K562 (cell line): Measurements from ENCODE around the gene CYSRT1. TPM values are rescaled to one million over a fixed set of nuclear protein-coding genes. Genes with fewer than 3 reads are reported as not detected.

ENCODE experiments used
- ADNP ChIP-seq: fragments of 200-800 bp; sonication (Bioruptor generic); IDR thresholded peaks from 2 replicates; pipeline ENCODE4 v1.6.1; 2016; ENCODE audit warnings: missing genetic modification characterization, missing compliant biosample characterization
- ATF1 ChIP-seq, 2 experiments: fragments of 450-650 bp in 1 of 2; IDR thresholded peaks; 2 replicates each; pipeline ENCODE4 v1.6.1; 2016; ENCODE audit warnings: missing compliant biosample characterization in 1 of 2, missing genetic modification characterization in 1 of 2
- BCL6 ChIP-seq: fragments of 250-450 bp; sonication (Bioruptor Pico); IDR thresholded peaks from 2 replicates; pipeline ENCODE4 v1.4.0; 2020
- BRD4 ChIP-seq: fragments of 200-600 bp; sonication (generic); IDR thresholded peaks from 2 replicates; pipeline ENCODE4 v1.6.1; 2017; ENCODE audit warnings: inconsistent platforms
- CREBBP ChIP-seq: IDR thresholded peaks from one replicate; pipeline ENCODE4 v1.6.1; 2012; ENCODE audit warnings: low read depth, mild to moderate bottlenecking, control low read depth, inconsistent platforms, low read length
- DIDO1 ChIP-seq: fragments of 450-650 bp; IDR thresholded peaks from 2 replicates; pipeline ENCODE4 v1.6.1; 2016; ENCODE audit warnings: low read depth, missing biosample characterization, missing genetic modification characterization
- EP300 ChIP-seq: IDR thresholded peaks from 2 replicates; pipeline ENCODE4 v1.6.1; 2012; ENCODE audit warnings: low read length, improper control_type of control experiment
- HNRNPK ChIP-seq: fragments of 200-400 bp; formaldehyde crosslinking; IDR thresholded peaks from one replicate; pipeline ENCODE4 v1.6.1; 2018; ENCODE audit warnings: mild to moderate bottlenecking, low read depth, low read length; ENCODE audit not compliant: poor library complexity, severe bottlenecking
- POLR3G ChIP-seq: IDR thresholded peaks from 2 replicates; pipeline ENCODE4 v1.6.1; 2011; ENCODE audit not compliant: insufficient read length, insufficient replicate concordance; ENCODE audit errors: extremely low read depth
- PTRF ChIP-seq: fragments of 450-650 bp; IDR thresholded peaks from 2 replicates; pipeline ENCODE4 v1.6.1; 2016; ENCODE audit warnings: mild to moderate bottlenecking, missing genetic modification characterization, missing compliant biosample characterization
- PTTG1 ChIP-seq: fragments of 450-650 bp; IDR thresholded peaks from 2 replicates; pipeline ENCODE4 v1.6.1; 2016; ENCODE audit warnings: low read depth, mild to moderate bottlenecking, missing genetic modification characterization, missing compliant biosample characterization
- RFX5 ChIP-seq: IDR thresholded peaks from 2 replicates; pipeline ENCODE4 v1.6.1; 2011; ENCODE audit warnings: low read depth, mild to moderate bottlenecking, improper control_type of control experiment, low read length
- RHOXF2B ChIP-seq: fragments of 250-450 bp; sonication (Bioruptor Pico); conservative IDR thresholded peaks from 2 replicates; pipeline ENCODE4 v1.5.1; 2021
- SIN3A ChIP-seq, 2 experiments: fragments of 150-350 bp in 1 of 2; IDR thresholded peaks; 2 replicates each; pipeline ENCODE4 v1.6.1; 2011 to 2016; ENCODE audit warnings: borderline replicate concordance in 2 of 2, low read depth in 2 of 2, low read length in 2 of 2, mild to moderate bottlenecking in 2 of 2, moderate library complexity in 2 of 2; ENCODE audit not compliant: control insufficient read depth in 1 of 2
- SMAD4 ChIP-seq: fragments of 250-450 bp; sonication (Bioruptor Pico); conservative IDR thresholded peaks from 2 replicates; pipeline ENCODE4 v1.8.0; 2021; ENCODE audit warnings: inconsistent platforms, mild to moderate bottlenecking, moderate library complexity
- XRCC4 ChIP-seq: IDR thresholded peaks from one replicate; pipeline ENCODE4 v1.6.1; 2011; ENCODE audit not compliant: insufficient read depth, insufficient read length; ENCODE audit errors: extremely low read depth
- ZNF253 ChIP-seq: fragments of 250-450 bp; sonication (Bioruptor Pico); conservative IDR thresholded peaks from 2 replicates; pipeline ENCODE4 v1.6.1; 2021; ENCODE audit warnings: mild to moderate bottlenecking
- ZNF347 ChIP-seq: fragments of 450-650 bp; formaldehyde crosslinking; IDR thresholded peaks from 2 replicates; pipeline ENCODE4 v1.4.0; 2020; ENCODE audit warnings: low read depth, mild to moderate bottlenecking, moderate library complexity
- ZNF408 ChIP-seq: fragments of 250-450 bp; sonication (Bioruptor Pico); IDR thresholded peaks from 2 replicates; pipeline ENCODE4 v1.4.0; 2020; ENCODE audit warnings: low read depth, mild to moderate bottlenecking, moderate library complexity
- ZNF584 ChIP-seq: fragments of 200-800 bp; sonication (Bioruptor generic); IDR thresholded peaks from 2 replicates; pipeline ENCODE4 v1.6.1; 2016; ENCODE audit warnings: low read depth, mild to moderate bottlenecking, missing genetic modification characterization, missing compliant biosample characterization
- ZNF586 ChIP-seq: fragments of 450-650 bp; formaldehyde crosslinking; conservative IDR thresholded peaks from 2 replicates; pipeline ENCODE4 v1.4.0; 2020; ENCODE audit warnings: mild to moderate bottlenecking, moderate library complexity
- polyA plus RNA-seq, 8 experiments: library from polyadenylated mRNA; depleted of rRNA in 4 of 8; stranded (reverse) in 5 of 8; unstranded in 3 of 8; fragments of >200 nt; fragmentation: Nextera tagmentation in 2 of 8; fragmentation: Illumina TruSeq in 1 of 8; extraction: Ambion mirVana in 2 of 8; extraction: Trizol in 1 of 8; gene quantifications; 2 replicates each; pipeline versions ENCODE4 v1.2.1 to v1.2.3, GENCODE V29; 2011 to 2014; ENCODE audit warnings: inconsistent platforms in 1 of 8, missing spikeins in 1 of 8
- total RNA-seq, 7 experiments: library from RNA; depleted of rRNA in 6 of 7; stranded (reverse); fragments of >200 nt in 6 of 7; fragmentation: Illumina TruSeq in 2 of 7; extraction: Trizol in 2 of 7; gene quantifications; 2 replicates each; pipeline versions ENCODE4 v1.2.1 to v1.2.3, GENCODE V29; 2011 to 2021; ENCODE audit warnings: low replicate concordance in 1 of 7
- TF ChIP-seq, protein P1 (sequence below): IDR thresholded peaks from 2 replicates; pipeline ENCODE4 v1.6.1; 2011; ENCODE audit warnings: borderline replicate concordance, low read depth, mild to moderate bottlenecking, moderate library complexity, low read length; ENCODE audit not compliant: insufficient read depth, poor library complexity, severe bottlenecking
- TF ChIP-seq, protein P2 (sequence below): sonication (generic); formaldehyde crosslinking; IDR thresholded peaks from 2 replicates; pipeline ENCODE4 v1.8.0; 2022; ENCODE audit warnings: mild to moderate bottlenecking, missing genetic modification reagents, borderline replicate concordance
- TF ChIP-seq, protein P3 (sequence below): fragments of 250-450 bp; sonication (Bioruptor Pico); IDR thresholded peaks from 2 replicates; pipeline ENCODE4 v1.8.0; 2022; ENCODE audit warnings: inconsistent platforms, mild to moderate bottlenecking, moderate library complexity, borderline replicate concordance

Gene CYSRT1
- total and polyA plus RNA-seq, 9 of the 15 experiments (the other 6 are each of a cell fraction or from before 2014, with no cell fraction given): 0.04 to 1.4 (median 0.42) TPM; not detected in 3

DNA sequence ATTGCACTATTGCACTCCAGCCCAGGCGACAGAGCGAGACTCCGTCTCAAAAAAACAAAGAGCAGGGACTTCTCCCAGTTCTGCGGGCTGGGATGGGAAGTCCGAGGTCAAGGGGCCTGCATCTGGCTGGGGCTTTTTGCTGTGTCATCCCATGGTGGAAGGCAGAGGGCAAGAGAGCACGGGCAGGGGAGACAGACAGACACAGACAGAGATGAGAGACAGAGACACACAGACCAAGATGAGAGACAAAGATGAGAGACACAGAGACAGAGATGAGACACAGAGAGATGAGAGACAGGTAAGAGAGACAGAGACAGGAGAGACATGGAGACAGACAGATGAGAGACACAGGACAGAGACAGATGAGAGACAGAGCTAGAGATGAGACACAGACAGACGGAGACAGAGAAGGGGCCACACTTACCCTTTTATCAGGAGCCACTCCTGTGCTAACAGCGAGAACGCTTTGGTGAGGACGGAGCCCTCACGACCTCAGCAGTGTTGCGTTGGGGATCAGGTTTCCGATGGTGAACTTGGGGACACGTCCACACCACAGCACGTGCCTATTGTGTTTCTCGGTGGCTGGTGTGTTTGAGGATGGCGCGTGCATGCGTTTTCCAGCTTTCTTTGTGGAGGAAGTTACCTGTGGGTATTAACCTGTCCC, 43.7 kb downstream of the CYSRT1 start (continued):
- TF ChIP-seq, protein P1, sequence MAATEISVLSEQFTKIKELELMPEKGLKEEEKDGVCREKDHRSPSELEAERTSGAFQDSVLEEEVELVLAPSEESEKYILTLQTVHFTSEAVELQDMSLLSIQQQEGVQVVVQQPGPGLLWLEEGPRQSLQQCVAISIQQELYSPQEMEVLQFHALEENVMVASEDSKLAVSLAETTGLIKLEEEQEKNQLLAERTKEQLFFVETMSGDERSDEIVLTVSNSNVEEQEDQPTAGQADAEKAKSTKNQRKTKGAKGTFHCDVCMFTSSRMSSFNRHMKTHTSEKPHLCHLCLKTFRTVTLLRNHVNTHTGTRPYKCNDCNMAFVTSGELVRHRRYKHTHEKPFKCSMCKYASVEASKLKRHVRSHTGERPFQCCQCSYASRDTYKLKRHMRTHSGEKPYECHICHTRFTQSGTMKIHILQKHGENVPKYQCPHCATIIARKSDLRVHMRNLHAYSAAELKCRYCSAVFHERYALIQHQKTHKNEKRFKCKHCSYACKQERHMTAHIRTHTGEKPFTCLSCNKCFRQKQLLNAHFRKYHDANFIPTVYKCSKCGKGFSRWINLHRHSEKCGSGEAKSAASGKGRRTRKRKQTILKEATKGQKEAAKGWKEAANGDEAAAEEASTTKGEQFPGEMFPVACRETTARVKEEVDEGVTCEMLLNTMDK: no peak
- no peak for TF ChIP-seq SIN3A (IDR thresholded peaks at IDR 0.05; ENCODE audit: borderline replicate concordance in 2 of 2, control insufficient read depth in 1 of 2, low read depth in 2 of 2, low read length in 2 of 2)
- no peak for TF ChIP-seq ZNF584 (CRISPR knock-in tag)
- TF ChIP-seq BRD4: no peak
- no peak for TF ChIP-seq ZNF347 (CRISPR knock-in tag)
- TF ChIP-seq, protein P2, sequence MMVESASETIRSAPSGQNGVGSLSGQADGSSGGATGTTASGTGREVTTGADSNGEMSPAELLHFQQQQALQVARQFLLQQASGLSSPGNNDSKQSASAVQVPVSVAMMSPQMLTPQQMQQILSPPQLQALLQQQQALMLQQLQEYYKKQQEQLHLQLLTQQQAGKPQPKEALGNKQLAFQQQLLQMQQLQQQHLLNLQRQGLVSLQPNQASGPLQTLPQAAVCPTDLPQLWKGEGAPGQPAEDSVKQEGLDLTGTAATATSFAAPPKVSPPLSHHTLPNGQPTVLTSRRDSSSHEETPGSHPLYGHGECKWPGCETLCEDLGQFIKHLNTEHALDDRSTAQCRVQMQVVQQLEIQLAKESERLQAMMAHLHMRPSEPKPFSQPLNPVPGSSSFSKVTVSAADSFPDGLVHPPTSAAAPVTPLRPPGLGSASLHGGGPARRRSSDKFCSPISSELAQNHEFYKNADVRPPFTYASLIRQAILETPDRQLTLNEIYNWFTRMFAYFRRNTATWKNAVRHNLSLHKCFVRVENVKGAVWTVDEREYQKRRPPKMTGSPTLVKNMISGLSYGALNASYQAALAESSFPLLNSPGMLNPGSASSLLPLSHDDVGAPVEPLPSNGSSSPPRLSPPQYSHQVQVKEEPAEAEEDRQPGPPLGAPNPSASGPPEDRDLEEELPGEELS (CRISPR knock-in tag): no peak
- no peak for TF ChIP-seq ZNF586
- no peak for TF ChIP-seq ATF1 (CRISPR knock-in tag; IDR thresholded peaks at IDR 0.05)
- TF ChIP-seq ATF1 (tag; IDR thresholded peaks at IDR 0.05): no peak
- TF ChIP-seq SMAD4 (CRISPR knock-in tag): peak; percentile 95
- no peak for TF ChIP-seq XRCC4
- TF ChIP-seq POLR3G: no peak
- no peak for TF ChIP-seq CREBBP
- TF ChIP-seq EP300: peak; percentile 43; the same call in 1 of the 2 replicates
- no peak for TF ChIP-seq PTTG1 (tag)
- TF ChIP-seq PTRF: no peak
- TF ChIP-seq ZNF253 (CRISPR knock-in tag): no peak
- no peak for TF ChIP-seq DIDO1 (tag)
- TF ChIP-seq BCL6: no peak
- no peak for TF ChIP-seq HNRNPK
- TF ChIP-seq RFX5: no peak
- TF ChIP-seq ZNF408 (CRISPR knock-in tag): no peak
- no peak for TF ChIP-seq RHOXF2B (CRISPR knock-in tag)
- TF ChIP-seq, protein P3, sequence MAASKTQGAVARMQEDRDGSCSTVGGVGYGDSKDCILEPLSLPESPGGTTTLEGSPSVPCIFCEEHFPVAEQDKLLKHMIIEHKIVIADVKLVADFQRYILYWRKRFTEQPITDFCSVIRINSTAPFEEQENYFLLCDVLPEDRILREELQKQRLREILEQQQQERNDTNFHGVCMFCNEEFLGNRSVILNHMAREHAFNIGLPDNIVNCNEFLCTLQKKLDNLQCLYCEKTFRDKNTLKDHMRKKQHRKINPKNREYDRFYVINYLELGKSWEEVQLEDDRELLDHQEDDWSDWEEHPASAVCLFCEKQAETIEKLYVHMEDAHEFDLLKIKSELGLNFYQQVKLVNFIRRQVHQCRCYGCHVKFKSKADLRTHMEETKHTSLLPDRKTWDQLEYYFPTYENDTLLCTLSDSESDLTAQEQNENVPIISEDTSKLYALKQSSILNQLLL (CRISPR knock-in tag): no peak
- TF ChIP-seq ADNP (tag): no peak
